Measurements from ENCODE around the gene EGFLAM.

The EGFLAM gene

DNA sequence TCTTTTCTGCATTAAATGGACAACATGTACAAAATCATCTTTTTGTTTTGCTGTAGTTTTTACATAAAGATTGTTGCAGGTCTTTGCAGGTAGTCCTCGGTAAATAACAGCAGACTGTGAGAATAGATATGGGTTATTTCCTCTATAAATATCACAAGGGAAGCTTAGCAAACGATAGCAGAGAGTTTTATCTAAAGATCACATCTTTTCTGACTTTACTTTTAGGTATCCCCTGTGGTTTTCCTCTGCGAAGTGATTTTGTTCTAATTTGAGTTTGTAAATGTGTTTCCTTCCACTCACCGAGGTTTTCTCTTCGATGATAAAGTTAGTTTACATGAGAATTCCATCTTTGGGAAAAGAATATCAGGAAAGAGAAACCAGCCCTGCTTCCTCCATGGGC is 109.6 kb downstream of the EGFLAM start:
- Histone ChIP-seq H3K36me3 (ENCODE audit: control insufficient read depth in 1 of 2, insufficient read depth in 2 of 2, low read length in 2 of 2) (no peaks in the 10 kb centered on the region), H3K9me3 (ENCODE audit: insufficient read depth, low read depth, low read length) (no peaks in the 10 kb centered on the region), H3K14ac (ENCODE audit: low read length) (no peak overlapping the region), H2AK5ac (ENCODE audit: low read length) (no peak overlapping the region), H4K12ac (ENCODE audit: low read depth, low read length) (no peak overlapping the region), H2BK5ac (ENCODE audit: low read depth, low read length, poor library complexity) (no peak overlapping the region), H3K27me3 (ENCODE audit: insufficient read depth, low read length) (no peaks in the 10 kb centered on the region), H3K27ac (ENCODE audit: low read depth, low read length) (no peak overlapping the region), H3K4me1 (ENCODE audit: control insufficient read depth in 1 of 2, insufficient read depth in 2 of 2, low read length in 2 of 2) (no peaks in the 10 kb centered on the region), H3K79me2 (ENCODE audit: control insufficient read depth, insufficient read depth, low read length, poor library complexity) (no peaks in the 10 kb centered on the region), H2BK120ac (ENCODE audit: insufficient read depth, low read length, poor library complexity) (no peak overlapping the region), H3K4me2 (ENCODE audit: low read length) (no peak overlapping the region), H3K9ac (ENCODE audit: low read length) (no peak overlapping the region), H3K4me3 (ENCODE audit: low read depth, low read length) (no peak overlapping the region), H4K8ac (ENCODE audit: low read depth, low read length) (no peak overlapping the region), H3K23ac (ENCODE audit: low read length) (no peak overlapping the region), H4K91ac (ENCODE audit: low read depth, low read length) (no peak overlapping the region), H3K79me1 (ENCODE audit: low read length) (no peaks in the 10 kb centered on the region), H3K4ac (ENCODE audit: low read depth, low read length) (no peak overlapping the region), H3K18ac (ENCODE audit: low read length) (no peak overlapping the region), H2BK12ac (ENCODE audit: low read length) (no peak overlapping the region), H2AFZ (ENCODE audit: insufficient read depth, low read length, poor library complexity) (no peak overlapping the region)
- DNase-seq, result no peak
- no CpG with 5 or more reads among the region's 5 CpGs for WGBS (ENCODE audit: extremely low coverage, insufficient coverage, insufficient read length)

DNA sequence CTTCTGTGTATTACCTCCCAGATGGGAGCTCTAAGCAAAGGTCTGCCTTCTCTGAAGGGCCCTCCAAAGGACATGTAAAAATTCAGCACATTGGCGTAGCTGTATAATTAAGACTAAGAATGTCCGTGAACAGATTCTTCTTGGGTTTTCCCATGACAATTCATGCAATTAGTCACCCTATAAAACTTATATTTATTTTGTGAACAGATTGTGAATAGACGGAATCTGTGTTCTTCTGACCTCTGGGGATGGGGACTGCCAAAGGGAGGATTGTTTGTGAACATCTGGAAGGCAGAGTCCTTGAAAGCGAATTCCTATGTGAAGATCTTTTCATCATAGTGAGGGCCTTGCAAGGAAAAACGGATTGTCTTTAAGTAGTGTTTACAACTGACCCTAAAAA is 111.3 kb downstream of the EGFLAM start:
- no CpG with 5 or more reads among the region's 5 CpGs for WGBS (ENCODE audit: extremely low coverage, insufficient coverage, insufficient read length)
- no peaks in the 10 kb centered on the region for H3K79me2 ChIP-seq (ENCODE audit: control insufficient read depth, insufficient read depth, low read length, poor library complexity)

DNA sequence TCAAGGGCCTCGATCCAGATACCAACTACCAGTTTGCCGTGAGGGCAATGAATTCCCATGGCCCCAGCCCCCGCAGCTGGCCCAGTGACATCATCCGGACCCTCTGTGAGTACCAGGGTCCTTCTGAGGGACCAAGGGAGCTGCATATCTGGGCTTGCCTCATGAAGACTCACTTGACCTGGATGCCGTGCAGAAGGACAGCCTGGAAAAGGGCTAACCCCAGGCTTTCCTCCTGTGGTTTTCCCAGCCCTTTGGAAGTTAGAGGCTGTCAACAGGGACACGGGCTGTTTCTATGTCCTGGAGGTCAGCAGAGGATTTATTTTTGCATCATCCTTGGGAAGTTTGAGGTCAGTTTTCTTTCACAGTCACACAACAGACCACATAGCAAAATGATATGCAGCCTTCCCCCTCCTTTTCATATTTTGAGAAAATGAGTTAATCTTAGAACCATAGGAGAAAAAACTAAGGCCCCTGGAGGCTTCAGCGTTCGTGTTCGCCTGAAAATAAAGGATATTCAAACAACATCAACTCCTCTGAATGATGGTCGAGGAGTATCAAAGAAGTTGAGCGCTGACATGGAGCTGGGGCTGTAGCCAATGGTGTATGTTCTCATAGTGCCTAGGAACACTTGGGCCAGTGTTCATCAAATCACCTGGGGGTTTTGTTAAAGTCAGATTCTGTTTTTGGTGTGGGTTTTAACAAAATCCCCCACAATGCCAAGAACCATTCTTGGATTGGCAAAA is 112.2 kb downstream of the EGFLAM start:
- Histone ChIP-seq H3K79me2 (ENCODE audit: control insufficient read depth, insufficient read depth, low read length, poor library complexity) (no peaks in the 10 kb centered on the region), H4K12ac (ENCODE audit: low read depth, low read length) (no peak overlapping the region), H3K23ac (ENCODE audit: low read length) (no peak overlapping the region), H2BK120ac (ENCODE audit: insufficient read depth, low read length, poor library complexity) (no peak overlapping the region), H4K91ac (ENCODE audit: low read depth, low read length) (no peak overlapping the region), H3K18ac (ENCODE audit: low read length) (no peak overlapping the region), H4K8ac (ENCODE audit: low read depth, low read length) (no peak overlapping the region), H3K14ac (ENCODE audit: low read length) (no peak overlapping the region), H2AK5ac (ENCODE audit: low read length) (no peak overlapping the region), H3K4ac (ENCODE audit: low read depth, low read length) (no peak overlapping the region), H3K9me3 (ENCODE audit: insufficient read depth, low read depth, low read length) (no peaks in the 10 kb centered on the region), H2BK5ac (ENCODE audit: low read depth, low read length, poor library complexity) (no peak overlapping the region), H3K4me3 (ENCODE audit: low read depth, low read length) (no peak overlapping the region), H3K36me3 (ENCODE audit: control insufficient read depth in 1 of 2, insufficient read depth in 2 of 2, low read length in 2 of 2) (no peaks in the 10 kb centered on the region), H2BK12ac (ENCODE audit: low read length) (no peak overlapping the region), H3K79me1 (ENCODE audit: low read length) (no peaks in the 10 kb centered on the region), H2AFZ (ENCODE audit: insufficient read depth, low read length, poor library complexity) (no peak overlapping the region), H3K27me3 (ENCODE audit: insufficient read depth, low read length) (no peaks in the 10 kb centered on the region), H3K4me2 (ENCODE audit: low read length) (no peak overlapping the region), H3K4me1 (ENCODE audit: control insufficient read depth in 1 of 2, insufficient read depth in 2 of 2, low read length in 2 of 2) (peaks cover 5 to 6% of the 10 kb centered on the region in 2 experiments), H3K9ac (ENCODE audit: low read length) (no peak overlapping the region), H3K27ac (ENCODE audit: low read depth, low read length) (no peak overlapping the region)
- no peak for DNase-seq
- WGBS (ENCODE audit: extremely low coverage, insufficient coverage, insufficient read length), result no CpG with 5 or more reads among the region's 11 CpGs

More for the DNA sequence above, 111.3 kb downstream of the EGFLAM start:
- no peak overlapping the region for H4K8ac ChIP-seq (ENCODE audit: low read depth, low read length)
- no peak overlapping the region for H2BK12ac ChIP-seq (ENCODE audit: low read length)
- H3K9me3 ChIP-seq (ENCODE audit: insufficient read depth, low read depth, low read length), result no peaks in the 10 kb centered on the region
- DNase-seq, result no peak
- H4K91ac ChIP-seq (ENCODE audit: low read depth, low read length), result no peak overlapping the region
- H3K4me1 ChIP-seq (ENCODE audit: control insufficient read depth in 1 of 2, insufficient read depth in 2 of 2, low read length in 2 of 2), result peaks cover 5 to 6% of the 10 kb centered on the region in 2 experiments
- H3K9ac ChIP-seq (ENCODE audit: low read length), result no peak overlapping the region
- no peak overlapping the region for H2AFZ ChIP-seq (ENCODE audit: insufficient read depth, low read length, poor library complexity)
- no peak overlapping the region for H3K27ac ChIP-seq (ENCODE audit: low read depth, low read length)
- H3K79me1 ChIP-seq (ENCODE audit: low read length), result no peaks in the 10 kb centered on the region
- H2AK5ac ChIP-seq (ENCODE audit: low read length), result no peak overlapping the region
- no peak overlapping the region for H3K4me3 ChIP-seq (ENCODE audit: low read depth, low read length)
- no peak overlapping the region for H3K23ac ChIP-seq (ENCODE audit: low read length)
- no peak overlapping the region for H3K14ac ChIP-seq (ENCODE audit: low read length)
- no peaks in the 10 kb centered on the region for H3K36me3 ChIP-seq (ENCODE audit: control insufficient read depth in 1 of 2, insufficient read depth in 2 of 2, low read length in 2 of 2)
- H3K4me2 ChIP-seq (ENCODE audit: low read length), result no peak overlapping the region
- no peak overlapping the region for H3K18ac ChIP-seq (ENCODE audit: low read length)
- H2BK120ac ChIP-seq (ENCODE audit: insufficient read depth, low read length, poor library complexity), result no peak overlapping the region
- H3K27me3 ChIP-seq (ENCODE audit: insufficient read depth, low read length), result no peaks in the 10 kb centered on the region
- H3K4ac ChIP-seq (ENCODE audit: low read depth, low read length), result no peak overlapping the region
- no peak overlapping the region for H2BK5ac ChIP-seq (ENCODE audit: low read depth, low read length, poor library complexity)
- no peak overlapping the region for H4K12ac ChIP-seq (ENCODE audit: low read depth, low read length)

DNA sequence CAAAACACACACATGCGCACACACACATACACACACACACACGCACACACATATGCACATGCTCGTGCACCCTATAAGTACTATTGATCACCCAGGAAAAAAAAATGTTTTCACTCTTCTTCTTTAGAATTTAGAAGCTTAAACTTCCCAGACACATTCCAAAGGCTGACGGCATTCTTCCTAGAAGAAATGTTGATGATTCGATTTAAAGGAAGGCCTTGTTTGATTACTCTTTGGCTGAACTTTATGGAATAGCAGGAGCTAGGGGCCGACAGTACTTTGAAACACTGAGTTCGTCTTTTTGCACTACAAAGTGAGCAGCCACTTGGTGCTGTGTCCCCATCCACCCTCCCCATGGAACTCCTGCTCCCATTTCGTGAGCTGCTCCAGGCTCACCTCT is 113.2 kb downstream of the EGFLAM start:
- H3K9ac ChIP-seq (ENCODE audit: low read length), result no peak overlapping the region
- no peaks in the 10 kb centered on the region for H3K79me2 ChIP-seq (ENCODE audit: control insufficient read depth, insufficient read depth, low read length, poor library complexity)
- H3K18ac ChIP-seq (ENCODE audit: low read length), result no peak overlapping the region
- no peak overlapping the region for H3K14ac ChIP-seq (ENCODE audit: low read length)
- no peak overlapping the region for H3K4ac ChIP-seq (ENCODE audit: low read depth, low read length)
- no CpG with 5 or more reads among the region's 8 CpGs for WGBS (ENCODE audit: extremely low coverage, insufficient coverage, insufficient read length)
- no peak overlapping the region for H2BK120ac ChIP-seq (ENCODE audit: insufficient read depth, low read length, poor library complexity)
- no peak overlapping the region for H3K27ac ChIP-seq (ENCODE audit: low read depth, low read length)
- H2AFZ ChIP-seq (ENCODE audit: insufficient read depth, low read length, poor library complexity), result no peak overlapping the region
- no peak overlapping the region for H4K8ac ChIP-seq (ENCODE audit: low read depth, low read length)
- H3K4me3 ChIP-seq (ENCODE audit: low read depth, low read length), result no peak overlapping the region
- H3K9me3 ChIP-seq (ENCODE audit: insufficient read depth, low read depth, low read length), result no peaks in the 10 kb centered on the region
- H3K23ac ChIP-seq (ENCODE audit: low read length), result no peak overlapping the region
- H2BK5ac ChIP-seq (ENCODE audit: low read depth, low read length, poor library complexity), result no peak overlapping the region
- no peak overlapping the region for H4K91ac ChIP-seq (ENCODE audit: low read depth, low read length)
- no peak overlapping the region for H4K12ac ChIP-seq (ENCODE audit: low read depth, low read length)
- H2AK5ac ChIP-seq (ENCODE audit: low read length), result no peak overlapping the region
- DNase-seq, result no peak
- no peak overlapping the region for H2BK12ac ChIP-seq (ENCODE audit: low read length)
- no peaks in the 10 kb centered on the region for H3K79me1 ChIP-seq (ENCODE audit: low read length)
- H3K27me3 ChIP-seq (ENCODE audit: insufficient read depth, low read length), result no peaks in the 10 kb centered on the region
- H3K4me1 ChIP-seq (ENCODE audit: control insufficient read depth in 1 of 2, insufficient read depth in 2 of 2, low read length in 2 of 2), result peaks cover 5 to 6% of the 10 kb centered on the region in 2 experiments
- no peak overlapping the region for H3K4me2 ChIP-seq (ENCODE audit: low read length)
- no peaks in the 10 kb centered on the region for H3K36me3 ChIP-seq (ENCODE audit: control insufficient read depth in 1 of 2, insufficient read depth in 2 of 2, low read length in 2 of 2)
